Measurements from ENCODE around the gene PRRT2. TPM values are rescaled to one million over a fixed set of nuclear protein-coding genes. Genes with fewer than 3 reads are reported as not detected.
"Not testable (repeated sequence)": the region's sequence is repeated elsewhere in the genome, so short reads cannot be mapped to it uniquely, and the experiment has no call there.

Gene PRRT2
- total RNA-seq, 4 donors from 2014 or later, result 4.2 to 13.5 (median 6.0) TPM

DNA sequence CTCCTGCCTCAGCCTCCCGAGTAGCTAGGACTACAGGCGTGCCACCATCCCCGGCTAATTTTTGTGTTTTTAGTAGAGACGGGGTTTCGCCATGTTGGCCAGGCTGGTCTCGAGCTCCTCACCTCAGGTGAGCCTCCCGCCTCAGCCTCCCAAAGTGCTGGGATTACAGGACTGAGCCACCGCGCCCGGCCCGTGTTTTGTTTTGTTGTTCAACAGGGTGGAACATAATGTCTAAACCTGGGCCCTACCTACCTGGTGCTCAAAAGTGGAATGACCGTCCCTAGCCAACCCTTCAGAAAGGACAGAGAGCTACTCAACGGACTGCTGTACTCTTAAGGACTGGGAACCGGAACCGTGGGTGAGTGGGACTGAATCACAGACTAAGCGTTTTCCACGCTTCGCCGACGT is 22.2 kb upstream of the PRRT2 start:
- H3K36me3 ChIP-seq, result no peaks in the 10 kb centered on the region
- peaks cover 0 to 35% (median 13%) of the 10 kb centered on the region in 3 donors for H3K4me1 ChIP-seq
- no peaks in the 10 kb centered on the region for H3K27me3 ChIP-seq
- no peaks in the 10 kb centered on the region for H3K9me3 ChIP-seq
- WGBS, 2 donors (ENCODE audit: low coverage in 1 of 2), result 90% methylated on average over 4 of the region's 20 CpGs; no CpG with 5 or more reads in 1 of the 2 donors
- H3K27ac ChIP-seq, result peak overlapping the region; percentile 76 to 92 (median 90)
- no peak for ATAC-seq
- peak overlapping the region; percentile 60 to 89 for H3K4me3 ChIP-seq
- TF ChIP-seq POLR2AphosphoS5 (IDR thresholded peaks at IDR 0.05), result no peak
- no peak for TF ChIP-seq POLR2A (IDR thresholded peaks at IDR 0.05)
- TF ChIP-seq EP300 (IDR thresholded peaks at IDR 0.05), result no peak
- TF ChIP-seq, protein P1, sequence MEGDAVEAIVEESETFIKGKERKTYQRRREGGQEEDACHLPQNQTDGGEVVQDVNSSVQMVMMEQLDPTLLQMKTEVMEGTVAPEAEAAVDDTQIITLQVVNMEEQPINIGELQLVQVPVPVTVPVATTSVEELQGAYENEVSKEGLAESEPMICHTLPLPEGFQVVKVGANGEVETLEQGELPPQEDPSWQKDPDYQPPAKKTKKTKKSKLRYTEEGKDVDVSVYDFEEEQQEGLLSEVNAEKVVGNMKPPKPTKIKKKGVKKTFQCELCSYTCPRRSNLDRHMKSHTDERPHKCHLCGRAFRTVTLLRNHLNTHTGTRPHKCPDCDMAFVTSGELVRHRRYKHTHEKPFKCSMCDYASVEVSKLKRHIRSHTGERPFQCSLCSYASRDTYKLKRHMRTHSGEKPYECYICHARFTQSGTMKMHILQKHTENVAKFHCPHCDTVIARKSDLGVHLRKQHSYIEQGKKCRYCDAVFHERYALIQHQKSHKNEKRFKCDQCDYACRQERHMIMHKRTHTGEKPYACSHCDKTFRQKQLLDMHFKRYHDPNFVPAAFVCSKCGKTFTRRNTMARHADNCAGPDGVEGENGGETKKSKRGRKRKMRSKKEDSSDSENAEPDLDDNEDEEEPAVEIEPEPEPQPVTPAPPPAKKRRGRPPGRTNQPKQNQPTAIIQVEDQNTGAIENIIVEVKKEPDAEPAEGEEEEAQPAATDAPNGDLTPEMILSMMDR (IDR thresholded peaks at IDR 0.05), result no peak

GRCh38 chr16:29790183-29790948 is 21.6 kb upstream of the PRRT2 start, which contains the start of gene KIF22:
TSS of gene KIF22 (plus strand) at chr16:29790751. CDS start at chr16:29790760, 9 bp downstream.
- TF ChIP-seq POLR2A (IDR thresholded peaks at IDR 0.05), result peak; percentile 23 to 31
- peak; percentile 68 for TF ChIP-seq POLR2AphosphoS5 (IDR thresholded peaks at IDR 0.05)
- no peak for TF ChIP-seq EP300 (IDR thresholded peaks at IDR 0.05)
- TF ChIP-seq, protein P1 (IDR thresholded peaks at IDR 0.05), result peak; percentile 53 to 86 (median 82)
- WGBS, 2 donors (ENCODE audit: low coverage in 1 of 2), result 0% methylated on average over 1 to 13 of the region's 67 CpGs
- Histone ChIP-seq H3K27me3 (no peaks in the 10 kb centered on the region), H3K36me3 (no peaks in the 10 kb centered on the region), H3K9me3 (no peaks in the 10 kb centered on the region), H3K4me1 (peaks cover 0 to 29% (median 13%) of the 10 kb centered on the region in 3 donors), H3K4me3 (peak within 1 kb of the TSS; percentile 70 to 89), H3K27ac (peak within 1 kb of the TSS; percentile 76 to 92 (median 90))
- peak; percentile 100 for ATAC-seq

- Histone ChIP-seq H3K9me3 (no peaks in the 10 kb centered on the region), H3K4me3 (peak overlapping the region; percentile 70 to 89), H3K27me3 (no peaks in the 10 kb centered on the region), H3K27ac (peak overlapping the region in 3 of 4 donors; percentile 90 to 92 (median 91)), H3K36me3 (no peaks in the 10 kb centered on the region), H3K4me1 (peaks cover 0 to 27% (median 13%) of the 10 kb centered on the region in 3 donors)
- 1 to 6% methylated on average over 6 to 15 of the region's 31 CpGs for WGBS, 2 donors (ENCODE audit: low coverage in 1 of 2)
- peak; percentile 1 for ATAC-seq
- TF ChIP-seq POLR2A (IDR thresholded peaks at IDR 0.05), result no peak
- TF ChIP-seq, protein P1 (IDR thresholded peaks at IDR 0.05), result no peak
- TF ChIP-seq EP300 (IDR thresholded peaks at IDR 0.05), result no peak
- TF ChIP-seq POLR2AphosphoS5 (IDR thresholded peaks at IDR 0.05), result no peak
Measured at GRCh38 chr16:29790949-29791844, 20.8 kb upstream of the PRRT2 start.

DNA sequence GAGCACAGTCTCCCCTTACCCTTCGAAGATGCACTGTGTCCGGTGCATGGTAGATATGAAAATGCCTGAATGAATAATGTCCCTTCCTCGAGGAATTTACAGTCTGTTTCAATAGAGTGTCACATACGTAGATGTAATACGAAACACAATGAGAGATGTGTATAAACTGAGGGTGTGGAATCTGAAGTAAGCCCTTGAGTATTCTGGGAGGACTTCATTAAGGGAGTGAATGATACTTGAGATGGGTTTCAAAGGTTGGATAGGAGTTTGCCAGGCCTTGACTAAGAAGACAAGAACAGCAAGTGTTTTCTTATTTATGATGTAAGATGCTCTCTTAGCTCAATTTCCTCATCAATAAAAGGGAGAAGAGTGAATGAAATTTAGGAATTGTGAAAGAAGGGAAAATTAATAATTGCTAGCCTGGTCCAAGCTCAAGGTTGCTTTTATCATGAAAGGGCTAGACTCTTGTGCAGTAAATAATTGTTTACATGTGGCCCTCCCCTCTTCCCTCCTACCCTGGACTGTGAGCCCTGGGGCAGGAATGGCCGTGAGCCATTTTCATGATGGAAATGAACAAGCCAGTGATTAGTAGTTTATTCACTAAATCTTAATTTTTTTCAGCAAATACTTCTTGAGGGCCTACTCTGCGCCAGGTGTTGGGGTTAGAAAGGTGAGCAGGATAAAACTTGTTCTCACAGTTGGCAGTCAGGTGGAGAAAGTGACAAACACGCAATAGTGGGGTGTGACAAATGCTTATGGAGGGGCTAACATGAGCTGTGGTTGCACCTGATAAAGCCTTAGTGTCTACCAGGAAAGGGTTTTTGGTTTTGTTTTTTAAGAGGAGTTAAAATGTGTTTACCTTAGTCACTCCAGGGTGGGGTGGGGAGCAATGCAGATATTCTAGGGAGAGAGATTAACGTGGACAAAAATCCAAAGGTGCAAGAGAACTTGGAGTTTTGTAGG is 19.9 kb upstream of the PRRT2 start:
- H3K27ac ChIP-seq, result no peak overlapping the region
- no peak for TF ChIP-seq POLR2A (IDR thresholded peaks at IDR 0.05)
- H3K36me3 ChIP-seq, result peaks cover 0 to 7% of the 10 kb centered on the region in 2 donors
- H3K4me1 ChIP-seq, result peaks cover 0 to 27% (median 13%) of the 10 kb centered on the region in 3 donors
- H3K4me3 ChIP-seq, result peak overlapping the region in 1 of 2 donors; percentile 89
- 63 to 67% methylated on average over 9 of the region's 9 CpGs for WGBS, 2 donors (ENCODE audit: low coverage in 1 of 2)
- no peaks in the 10 kb centered on the region for H3K27me3 ChIP-seq
- no peaks in the 10 kb centered on the region for H3K9me3 ChIP-seq
- ATAC-seq, result no peak

- H3K27me3 ChIP-seq, H3K9me3 ChIP-seq, H3K4me3 ChIP-seq, ATAC-seq, H3K27ac ChIP-seq: not testable (repeated sequence)
- 88 to 95% methylated on average over 10 to 18 of the region's 18 CpGs for WGBS, 2 donors (ENCODE audit: low coverage in 1 of 2)
- Histone ChIP-seq H3K36me3 (peaks cover 0 to 18% of the 10 kb centered on the region in 2 donors), H3K4me1 (peaks cover 0 to 27% (median 13%) of the 10 kb centered on the region in 3 donors)
Measured at GRCh38 chr16:29793153-29793552, 18.8 kb upstream of the PRRT2 start.

All from gastroesophageal sphincter (tissue), 4 donors.